GM12892 (cell line): ENCODE measurements around the gene ATP6V0D1.

ENCODE experiments used
- POLR2A ChIP-seq: IDR thresholded peaks from 2 replicates; pipeline ENCODE4 v1.6.1; 2011; ENCODE audit warnings: low read depth, low read length, control low read depth
- POLR2AphosphoS5 ChIP-seq: IDR thresholded peaks from 2 replicates; pipeline ENCODE4 v1.6.1; 2011; ENCODE audit warnings: low read depth, low read length, control low read depth
- TAF1 ChIP-seq: IDR thresholded peaks from 2 replicates; pipeline ENCODE4 v1.6.1; 2011; ENCODE audit warnings: low read depth, mild to moderate bottlenecking, control low read depth, low read length, borderline replicate concordance

- TF ChIP-seq POLR2A (no peak), POLR2AphosphoS5 (no peak), TAF1 (no peak)
Observed at GRCh38 chr16:67457611-67458010, 23.3 kb downstream of the ATP6V0D1 start.
